Esophagus muscularis mucosa (tissue), 3 donors: ENCODE measurements around the gene EPHA6.

ENCODE experiments used
- POLR2AphosphoS5 ChIP-seq, 2 donors: sonication (generic); formaldehyde crosslinking; IDR thresholded peaks; one replicate each; pipeline ENCODE4 v1.6.1; 2017; ENCODE audit warnings: antibody characterized with exemption in 2 of 2
- TF ChIP-seq, protein P1 (sequence below), 3 experiments: fragments of 200-600 bp in 2 of 3; fragments of 450-650 bp in 1 of 3; sonication (generic) in 2 of 3; IDR thresholded peaks; one replicate each; pipeline ENCODE4 v1.5.1; 2017 to 2019; ENCODE audit warnings: antibody characterized with exemption in 3 of 3, mild to moderate bottlenecking in 2 of 3, moderate library complexity in 1 of 3

DNA sequence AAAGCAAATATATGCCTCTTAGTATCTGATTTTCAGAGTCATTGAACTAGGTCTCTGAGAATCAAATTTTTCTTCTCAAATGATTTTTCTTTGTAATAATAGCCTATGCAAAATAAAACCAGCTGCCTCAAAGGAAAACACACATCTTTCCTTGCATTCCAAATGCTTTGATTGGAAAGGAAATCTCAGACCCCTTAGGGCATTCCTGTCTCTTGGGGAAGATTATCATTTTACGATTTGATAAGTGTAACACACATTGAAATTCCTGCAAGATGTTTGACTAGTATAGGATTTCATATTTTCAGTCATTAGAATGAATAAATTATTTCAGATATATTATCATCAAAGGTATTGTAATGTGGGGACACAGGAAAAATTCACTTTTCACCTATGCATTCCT, 244.8 kb downstream of the EPHA6 start:
- TF ChIP-seq, protein P1, sequence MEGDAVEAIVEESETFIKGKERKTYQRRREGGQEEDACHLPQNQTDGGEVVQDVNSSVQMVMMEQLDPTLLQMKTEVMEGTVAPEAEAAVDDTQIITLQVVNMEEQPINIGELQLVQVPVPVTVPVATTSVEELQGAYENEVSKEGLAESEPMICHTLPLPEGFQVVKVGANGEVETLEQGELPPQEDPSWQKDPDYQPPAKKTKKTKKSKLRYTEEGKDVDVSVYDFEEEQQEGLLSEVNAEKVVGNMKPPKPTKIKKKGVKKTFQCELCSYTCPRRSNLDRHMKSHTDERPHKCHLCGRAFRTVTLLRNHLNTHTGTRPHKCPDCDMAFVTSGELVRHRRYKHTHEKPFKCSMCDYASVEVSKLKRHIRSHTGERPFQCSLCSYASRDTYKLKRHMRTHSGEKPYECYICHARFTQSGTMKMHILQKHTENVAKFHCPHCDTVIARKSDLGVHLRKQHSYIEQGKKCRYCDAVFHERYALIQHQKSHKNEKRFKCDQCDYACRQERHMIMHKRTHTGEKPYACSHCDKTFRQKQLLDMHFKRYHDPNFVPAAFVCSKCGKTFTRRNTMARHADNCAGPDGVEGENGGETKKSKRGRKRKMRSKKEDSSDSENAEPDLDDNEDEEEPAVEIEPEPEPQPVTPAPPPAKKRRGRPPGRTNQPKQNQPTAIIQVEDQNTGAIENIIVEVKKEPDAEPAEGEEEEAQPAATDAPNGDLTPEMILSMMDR (IDR thresholded peaks at IDR 0.05) = no peak
- no peak for TF ChIP-seq POLR2AphosphoS5 (IDR thresholded peaks at IDR 0.05)
